Breast epithelium (tissue), 3 donors: ENCODE data around the gene MTERF2.

Source experiments
- POLR2A ChIP-seq: fragments of 450-650 bp; IDR thresholded peaks from one replicate; pipeline ENCODE4 v1.6.1; 2016; ENCODE audit warnings: antibody characterized with exemption, mild to moderate bottlenecking, moderate library complexity
- POLR2AphosphoS5 ChIP-seq, 3 donors: sonication (generic); formaldehyde crosslinking; IDR thresholded peaks; one replicate each; pipeline ENCODE4 v1.6.1; 2017; ENCODE audit warnings: antibody characterized with exemption in 3 of 3
- TF ChIP-seq, protein P1 (sequence below), 3 donors: fragments of 450-650 bp; IDR thresholded peaks; one replicate each; pipeline ENCODE4 v1.5.1; 2016 to 2017; ENCODE audit warnings: antibody characterized with exemption in 3 of 3, mild to moderate bottlenecking in 3 of 3, moderate library complexity in 3 of 3

DNA sequence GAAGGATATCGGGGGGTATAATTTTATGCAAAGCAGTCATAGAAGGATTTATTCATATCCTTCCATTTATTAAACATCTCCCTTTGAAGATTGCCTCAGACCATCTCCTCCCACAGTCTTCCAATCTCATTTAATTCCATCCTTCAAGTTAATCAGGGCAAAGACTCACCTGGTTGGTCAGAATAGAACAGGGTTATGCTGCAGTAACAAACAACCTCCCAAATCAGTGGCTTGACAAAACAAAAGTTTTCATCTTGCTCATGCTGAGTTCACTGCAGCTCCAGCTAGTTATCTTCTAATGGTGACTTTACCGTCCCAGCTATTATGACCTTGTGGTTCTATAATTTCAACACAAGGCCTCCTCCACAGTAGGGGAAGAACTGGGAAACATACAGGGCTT is 48.8 kb upstream of the MTERF2 start:
- TF ChIP-seq, protein P1, sequence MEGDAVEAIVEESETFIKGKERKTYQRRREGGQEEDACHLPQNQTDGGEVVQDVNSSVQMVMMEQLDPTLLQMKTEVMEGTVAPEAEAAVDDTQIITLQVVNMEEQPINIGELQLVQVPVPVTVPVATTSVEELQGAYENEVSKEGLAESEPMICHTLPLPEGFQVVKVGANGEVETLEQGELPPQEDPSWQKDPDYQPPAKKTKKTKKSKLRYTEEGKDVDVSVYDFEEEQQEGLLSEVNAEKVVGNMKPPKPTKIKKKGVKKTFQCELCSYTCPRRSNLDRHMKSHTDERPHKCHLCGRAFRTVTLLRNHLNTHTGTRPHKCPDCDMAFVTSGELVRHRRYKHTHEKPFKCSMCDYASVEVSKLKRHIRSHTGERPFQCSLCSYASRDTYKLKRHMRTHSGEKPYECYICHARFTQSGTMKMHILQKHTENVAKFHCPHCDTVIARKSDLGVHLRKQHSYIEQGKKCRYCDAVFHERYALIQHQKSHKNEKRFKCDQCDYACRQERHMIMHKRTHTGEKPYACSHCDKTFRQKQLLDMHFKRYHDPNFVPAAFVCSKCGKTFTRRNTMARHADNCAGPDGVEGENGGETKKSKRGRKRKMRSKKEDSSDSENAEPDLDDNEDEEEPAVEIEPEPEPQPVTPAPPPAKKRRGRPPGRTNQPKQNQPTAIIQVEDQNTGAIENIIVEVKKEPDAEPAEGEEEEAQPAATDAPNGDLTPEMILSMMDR (IDR thresholded peaks at IDR 0.05) = no peak
- TF ChIP-seq POLR2AphosphoS5 (IDR thresholded peaks at IDR 0.05) = no peak
- no peak for TF ChIP-seq POLR2A
